Thyroid gland (tissue), 4 donors: ENCODE results near the gene HOXD3.

Experiments used
- POLR2A ChIP-seq, 2 donors: fragments of 450-650 bp; IDR thresholded peaks; one replicate each; pipeline ENCODE4 v1.6.1; 2017; ENCODE audit warnings: antibody characterized with exemption in 2 of 2, mild to moderate bottlenecking in 2 of 2, moderate library complexity in 1 of 2
- TF ChIP-seq, protein P1 (sequence below), 6 experiments: fragments of 200-600 bp in 3 of 6; fragments of 450-650 bp in 3 of 6; sonication (generic) in 3 of 6; IDR thresholded peaks; one replicate each; pipeline ENCODE4 v1.5.1; 2016 to 2019; ENCODE audit warnings: antibody characterized with exemption in 6 of 6, mild to moderate bottlenecking in 2 of 6, inconsistent platforms in 1 of 6, moderate library complexity in 1 of 6

DNA sequence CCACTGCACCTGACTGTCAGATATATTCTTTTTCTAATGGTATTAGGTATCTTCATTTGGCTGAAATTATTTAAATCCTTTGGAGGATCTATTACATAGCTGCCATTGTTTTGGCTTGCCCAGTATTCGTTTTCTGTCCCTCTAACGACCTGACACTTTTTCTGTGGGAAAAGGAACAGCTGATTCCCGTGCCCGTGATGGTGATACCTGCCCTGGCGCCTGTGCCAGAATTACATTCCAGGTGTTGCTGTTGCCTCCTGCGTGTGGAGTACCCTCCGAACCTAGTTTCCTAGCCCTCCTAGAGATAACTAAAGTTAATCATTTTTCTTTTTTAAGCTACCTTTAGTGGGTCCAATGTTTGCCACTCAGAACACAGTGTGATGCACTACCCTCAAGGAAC is 45.4 kb downstream of the HOXD3 start:
- TF ChIP-seq POLR2A (IDR thresholded peaks at IDR 0.05), result no peak
- TF ChIP-seq, protein P1, sequence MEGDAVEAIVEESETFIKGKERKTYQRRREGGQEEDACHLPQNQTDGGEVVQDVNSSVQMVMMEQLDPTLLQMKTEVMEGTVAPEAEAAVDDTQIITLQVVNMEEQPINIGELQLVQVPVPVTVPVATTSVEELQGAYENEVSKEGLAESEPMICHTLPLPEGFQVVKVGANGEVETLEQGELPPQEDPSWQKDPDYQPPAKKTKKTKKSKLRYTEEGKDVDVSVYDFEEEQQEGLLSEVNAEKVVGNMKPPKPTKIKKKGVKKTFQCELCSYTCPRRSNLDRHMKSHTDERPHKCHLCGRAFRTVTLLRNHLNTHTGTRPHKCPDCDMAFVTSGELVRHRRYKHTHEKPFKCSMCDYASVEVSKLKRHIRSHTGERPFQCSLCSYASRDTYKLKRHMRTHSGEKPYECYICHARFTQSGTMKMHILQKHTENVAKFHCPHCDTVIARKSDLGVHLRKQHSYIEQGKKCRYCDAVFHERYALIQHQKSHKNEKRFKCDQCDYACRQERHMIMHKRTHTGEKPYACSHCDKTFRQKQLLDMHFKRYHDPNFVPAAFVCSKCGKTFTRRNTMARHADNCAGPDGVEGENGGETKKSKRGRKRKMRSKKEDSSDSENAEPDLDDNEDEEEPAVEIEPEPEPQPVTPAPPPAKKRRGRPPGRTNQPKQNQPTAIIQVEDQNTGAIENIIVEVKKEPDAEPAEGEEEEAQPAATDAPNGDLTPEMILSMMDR (IDR thresholded peaks at IDR 0.05), result no peak
